ENCODE measurements around the gene ACP4. TPM values are rescaled to one million over a fixed set of nuclear protein-coding genes. Genes with fewer than 3 reads are reported as not detected.
A peak's percentile ranks its signal among the peaks of the same experiment; 100 is the strongest.

ACP4 gene
- polyA plus RNA-seq, 4 donors = 0.03 TPM; not detected in 3

DNA sequence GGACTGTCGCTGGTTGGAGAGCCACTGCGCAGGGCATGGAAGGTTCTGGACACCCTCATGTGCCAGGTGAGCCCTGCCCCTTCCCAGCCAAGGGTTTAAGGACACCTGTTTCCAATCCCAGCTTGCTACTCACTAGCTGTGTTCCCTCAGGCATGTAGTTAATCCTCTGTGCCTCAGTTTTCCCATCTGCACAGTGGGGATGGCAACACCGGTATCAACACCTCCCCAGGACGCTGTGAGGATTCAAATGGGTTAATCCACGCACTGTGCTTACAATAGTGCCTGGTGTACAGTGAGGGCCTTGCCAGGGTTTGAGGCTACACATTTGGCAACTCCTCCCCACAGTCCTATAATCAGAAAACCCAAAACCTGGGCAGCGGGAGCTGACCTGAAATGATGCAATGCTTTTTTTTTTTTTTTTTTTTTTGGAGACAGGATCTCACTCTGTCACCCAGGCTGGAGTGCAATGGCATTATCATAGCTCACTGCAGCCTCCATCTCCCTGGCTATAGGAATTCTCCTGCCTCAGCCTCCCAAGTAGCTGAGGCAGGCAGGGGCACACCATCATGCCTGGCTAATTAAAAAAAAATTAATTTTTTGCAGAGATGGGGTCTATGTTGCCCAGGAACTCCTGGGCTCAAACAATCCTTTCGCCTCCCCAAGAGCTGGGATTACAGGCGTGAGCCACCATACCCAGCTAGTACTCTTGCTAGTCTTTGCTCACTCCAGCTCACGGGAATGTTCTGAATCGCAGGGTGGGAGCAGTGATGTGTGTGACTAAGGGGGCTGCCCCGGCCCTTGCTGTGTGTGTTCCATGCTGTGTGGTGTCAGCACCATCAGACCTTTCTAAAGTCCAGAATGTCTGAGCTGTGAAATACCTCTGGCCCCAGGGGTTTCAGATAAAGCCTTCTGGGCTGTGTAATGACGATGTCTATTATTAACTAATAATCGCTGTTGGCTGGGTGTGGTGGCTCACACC, 2.3 kb downstream of the ACP4 start:
- H3K4me1 ChIP-seq (ENCODE audit: control insufficient read depth in 3 of 3, insufficient read depth in 2 of 3, low read depth in 1 of 3, low read length in 2 of 3) = peaks cover 0 to 12% (median 2%) of the 10 kb centered on the region in 3 donors
- no peak overlapping the region for H3K4me3 ChIP-seq (ENCODE audit: low read depth in 1 of 3, low read length in 3 of 3)
- H3K36me3 ChIP-seq (ENCODE audit: control insufficient read depth in 3 of 3, insufficient read depth in 2 of 3, low read depth in 1 of 3, low read length in 3 of 3) = peaks cover under 1 to 21% (median 2%) of the 10 kb centered on the region in 3 donors
- DNase-seq = no peak
- peaks cover 0 to 4% (median 0%) of the 10 kb centered on the region in 3 donors for H3K27me3 ChIP-seq (ENCODE audit: control insufficient read depth in 3 of 3, insufficient read depth in 3 of 3, low read length in 3 of 3)
- 67 to 79% (median 78%) methylated on average over 13 of the region's 13 CpGs for WGBS, 3 donors
- no peak for FAIRE-seq
- H3K27ac ChIP-seq (ENCODE audit: low read depth in 1 of 3, low read length in 2 of 3) = no peak overlapping the region
- H3K9me3 ChIP-seq (ENCODE audit: control insufficient read depth in 2 of 2, insufficient read depth in 1 of 2, low read depth in 1 of 2, low read length in 1 of 2) = no peaks in the 10 kb centered on the region

DNA sequence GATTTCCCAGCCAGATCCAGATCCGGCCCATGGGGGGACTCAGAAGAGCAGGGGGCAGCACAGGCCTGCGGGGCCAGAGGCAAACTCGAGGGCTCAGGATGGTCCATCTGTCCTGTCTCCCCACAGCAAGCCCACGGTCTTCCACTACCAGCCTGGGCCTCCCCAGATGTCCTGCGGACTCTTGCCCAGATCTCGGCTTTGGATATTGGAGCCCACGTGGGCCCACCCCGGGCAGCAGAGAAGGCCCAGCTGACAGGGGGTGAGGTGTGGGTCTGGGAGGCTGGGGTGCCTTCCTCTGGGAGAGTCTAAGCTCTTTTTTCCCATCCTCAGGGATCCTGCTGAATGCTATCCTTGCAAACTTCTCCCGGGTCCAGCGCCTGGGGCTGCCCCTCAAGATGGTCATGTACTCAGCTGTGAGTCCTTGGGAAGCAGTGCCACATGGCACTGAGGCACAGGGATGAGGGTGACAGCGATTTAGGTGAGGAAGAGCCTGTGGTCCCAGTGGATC, 3.4 kb downstream of the ACP4 start:
- peaks cover 0 to 12% (median 2%) of the 10 kb centered on the region in 3 donors for H3K4me1 ChIP-seq (ENCODE audit: control insufficient read depth in 3 of 3, insufficient read depth in 2 of 3, low read depth in 1 of 3, low read length in 2 of 3)
- no peak for DNase-seq

DNA sequence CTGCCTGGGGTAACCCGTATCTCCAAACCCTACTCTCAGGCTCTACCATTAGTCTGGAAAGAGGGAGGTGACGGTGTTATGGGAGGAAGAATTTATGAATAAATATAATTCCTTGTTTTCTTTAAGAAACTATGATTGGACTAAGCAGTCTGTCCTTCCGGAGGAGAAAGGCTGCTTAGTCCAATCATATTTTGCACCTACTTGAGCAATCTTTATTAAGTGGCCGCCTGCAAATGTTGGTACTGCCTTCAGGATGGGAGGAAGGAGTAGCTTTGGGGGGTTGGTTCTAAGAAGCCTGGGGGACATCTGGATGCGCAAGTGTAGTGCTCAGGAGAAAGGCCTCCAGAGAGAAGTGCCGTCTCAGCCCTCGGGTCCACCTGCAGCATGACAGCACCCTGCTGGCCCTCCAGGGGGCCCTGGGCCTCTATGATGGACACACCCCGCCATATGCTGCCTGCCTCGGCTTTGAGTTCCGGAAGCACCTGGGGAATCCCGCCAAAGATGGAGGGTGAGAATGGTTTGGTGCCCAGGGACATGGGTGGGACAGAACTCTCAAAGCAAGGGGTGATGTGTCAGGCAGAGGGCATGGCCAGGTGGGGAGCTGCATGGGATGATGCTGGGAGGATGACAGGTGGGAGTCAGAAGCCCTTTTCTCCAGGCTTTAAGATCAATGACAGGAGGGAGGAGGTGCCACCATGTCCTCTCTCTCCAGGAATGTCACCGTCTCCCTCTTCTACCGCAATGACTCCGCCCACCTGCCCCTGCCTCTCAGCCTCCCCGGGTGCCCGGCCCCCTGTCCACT, 4.1 kb downstream of the ACP4 start:
- peaks cover 0 to 12% (median 2%) of the 10 kb centered on the region in 3 donors for H3K4me1 ChIP-seq (ENCODE audit: control insufficient read depth in 3 of 3, insufficient read depth in 2 of 3, low read depth in 1 of 3, low read length in 2 of 3)
- H3K27me3 ChIP-seq (ENCODE audit: control insufficient read depth in 3 of 3, insufficient read depth in 3 of 3, low read length in 3 of 3) = peaks cover 0 to 4% (median 0%) of the 10 kb centered on the region in 3 donors
- DNase-seq = peak; percentile 35 to 59
- peaks cover 7 to 38% (median 7%) of the 10 kb centered on the region in 3 donors for H3K36me3 ChIP-seq (ENCODE audit: control insufficient read depth in 3 of 3, insufficient read depth in 2 of 3, low read depth in 1 of 3, low read length in 3 of 3)
- H3K9me3 ChIP-seq (ENCODE audit: control insufficient read depth in 2 of 2, insufficient read depth in 1 of 2, low read depth in 1 of 2, low read length in 1 of 2) = no peaks in the 10 kb centered on the region
- 13 to 24% (median 14%) methylated on average over 14 to 16 of the region's 16 CpGs for WGBS, 3 donors
- H3K4me3 ChIP-seq (ENCODE audit: low read depth in 1 of 3, low read length in 3 of 3) = no peak overlapping the region
- FAIRE-seq = no peak
- H3K27ac ChIP-seq (ENCODE audit: low read depth in 1 of 3, low read length in 2 of 3) = no peak overlapping the region

More for the DNA sequence above, 3.4 kb downstream of the ACP4 start:
- H3K9me3 ChIP-seq (ENCODE audit: control insufficient read depth in 2 of 2, insufficient read depth in 1 of 2, low read depth in 1 of 2, low read length in 1 of 2) = no peaks in the 10 kb centered on the region
- 53 to 73% (median 60%) methylated on average over 11 of the region's 11 CpGs for WGBS, 3 donors
- no peak overlapping the region for H3K4me3 ChIP-seq (ENCODE audit: low read depth in 1 of 3, low read length in 3 of 3)
- peaks cover 0 to 4% (median 0%) of the 10 kb centered on the region in 3 donors for H3K27me3 ChIP-seq (ENCODE audit: control insufficient read depth in 3 of 3, insufficient read depth in 3 of 3, low read length in 3 of 3)
- H3K36me3 ChIP-seq (ENCODE audit: control insufficient read depth in 3 of 3, insufficient read depth in 2 of 3, low read depth in 1 of 3, low read length in 3 of 3) = peaks cover 7 to 32% (median 7%) of the 10 kb centered on the region in 3 donors
- H3K27ac ChIP-seq (ENCODE audit: low read depth in 1 of 3, low read length in 2 of 3) = no peak overlapping the region
- no peak for FAIRE-seq

DNA sequence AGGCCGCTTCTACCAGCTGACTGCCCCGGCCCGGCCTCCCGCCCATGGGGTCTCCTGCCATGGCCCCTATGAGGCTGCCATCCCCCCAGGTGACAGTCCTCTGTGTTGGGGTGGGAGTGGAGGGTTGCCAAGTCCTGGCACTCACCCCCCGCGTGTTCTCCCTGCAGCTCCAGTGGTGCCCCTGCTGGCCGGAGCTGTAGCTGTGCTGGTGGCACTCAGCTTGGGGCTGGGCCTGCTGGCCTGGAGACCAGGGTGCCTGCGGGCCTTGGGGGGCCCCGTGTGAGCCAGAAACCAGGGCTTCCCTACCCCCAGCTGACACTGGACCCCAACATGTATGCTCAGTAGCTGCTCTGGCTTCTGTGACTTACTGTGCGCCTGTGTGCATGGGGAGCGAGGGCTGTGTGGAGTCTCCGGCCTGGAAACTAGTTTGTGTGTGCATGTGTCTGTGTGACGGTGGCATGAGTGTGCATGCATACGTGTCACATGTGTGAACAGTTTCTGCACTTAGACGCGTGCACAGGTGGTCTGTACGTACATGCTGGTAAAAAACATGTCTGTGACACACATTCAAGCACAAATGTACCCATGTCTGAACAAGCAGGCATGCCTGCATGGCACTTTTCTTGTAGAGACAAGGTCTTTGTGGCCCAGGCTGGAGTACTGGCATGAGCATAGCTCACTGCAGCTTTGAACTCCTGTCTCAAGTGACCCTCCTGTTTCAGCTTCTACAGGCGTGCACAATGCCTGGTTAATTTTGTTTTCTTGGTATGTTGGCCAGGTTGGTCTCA, 4.9 kb downstream of the ACP4 start:
- no peaks in the 10 kb centered on the region for H3K27me3 ChIP-seq (ENCODE audit: control insufficient read depth in 3 of 3, insufficient read depth in 3 of 3, low read length in 3 of 3)
- no peak overlapping the region for H3K4me3 ChIP-seq (ENCODE audit: low read depth in 1 of 3, low read length in 3 of 3)
- H3K27ac ChIP-seq (ENCODE audit: low read depth in 1 of 3, low read length in 2 of 3) = no peak overlapping the region
- FAIRE-seq = no peak
- H3K9me3 ChIP-seq (ENCODE audit: control insufficient read depth in 2 of 2, insufficient read depth in 1 of 2, low read depth in 1 of 2, low read length in 1 of 2) = no peaks in the 10 kb centered on the region
- WGBS, 3 donors = 43 to 51% (median 45%) methylated on average over 18 of the region's 18 CpGs
- H3K4me1 ChIP-seq (ENCODE audit: control insufficient read depth in 3 of 3, insufficient read depth in 2 of 3, low read depth in 1 of 3, low read length in 2 of 3) = peaks cover 0 to 12% (median 2%) of the 10 kb centered on the region in 3 donors
- H3K36me3 ChIP-seq (ENCODE audit: control insufficient read depth in 3 of 3, insufficient read depth in 2 of 3, low read depth in 1 of 3, low read length in 3 of 3) = peaks cover 7 to 46% (median 7%) of the 10 kb centered on the region in 3 donors
- no peak for DNase-seq

DNA sequence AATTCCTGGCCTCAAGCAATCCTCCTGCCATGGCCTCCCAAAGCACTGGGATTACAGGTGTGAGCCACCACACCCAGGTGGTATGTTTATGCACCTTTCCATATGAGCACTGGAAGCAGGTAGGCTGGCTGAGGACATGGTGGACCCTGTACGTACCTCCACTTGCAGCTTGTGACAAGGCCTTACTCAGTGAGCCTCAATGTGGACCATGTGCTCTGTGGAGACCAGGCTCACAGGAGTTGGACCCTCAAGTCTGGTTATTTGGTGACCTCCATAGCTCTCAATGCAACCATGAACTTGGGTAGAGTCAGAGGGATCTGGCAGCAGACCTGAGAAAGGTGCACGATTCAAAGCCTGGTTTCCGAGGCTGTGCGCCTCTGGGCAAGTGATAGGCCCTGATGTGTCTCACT, 5.5 kb downstream of the ACP4 start:
- H3K4me1 ChIP-seq (ENCODE audit: control insufficient read depth in 3 of 3, insufficient read depth in 2 of 3, low read depth in 1 of 3, low read length in 2 of 3) = peaks cover 0 to 12% (median 2%) of the 10 kb centered on the region in 3 donors
- no peak for FAIRE-seq

DNA sequence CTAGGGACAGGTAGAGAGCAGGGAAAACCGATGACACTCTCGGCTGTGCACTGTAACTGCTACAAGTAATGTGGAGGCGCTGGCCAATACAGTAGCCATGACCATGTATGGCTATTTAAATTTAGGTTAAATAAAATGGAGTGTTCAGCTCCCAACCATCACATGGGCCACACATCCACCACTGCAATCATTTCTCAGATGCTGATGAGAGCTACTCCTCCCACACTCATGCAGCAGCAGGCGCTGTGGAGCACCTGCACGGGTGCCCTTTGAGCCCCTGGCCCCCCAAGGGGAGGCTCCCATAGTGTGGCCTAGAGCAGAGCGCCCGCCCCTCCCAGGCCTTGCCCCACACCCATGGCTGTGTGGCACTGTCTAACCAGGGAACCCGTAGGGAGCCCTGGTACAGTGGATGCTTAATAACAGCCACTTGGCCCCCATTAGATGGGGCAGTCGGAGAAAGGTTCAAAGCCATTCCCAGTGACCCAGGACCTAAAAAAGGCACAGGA, 6.0 kb downstream of the ACP4 start:
- H3K27me3 ChIP-seq (ENCODE audit: control insufficient read depth in 3 of 3, insufficient read depth in 3 of 3, low read length in 3 of 3) = no peaks in the 10 kb centered on the region
- no peak overlapping the region for H3K4me3 ChIP-seq (ENCODE audit: low read depth in 1 of 3, low read length in 3 of 3)
- FAIRE-seq = no peak
- no peak overlapping the region for H3K27ac ChIP-seq (ENCODE audit: low read depth in 1 of 3, low read length in 2 of 3)
- WGBS, 3 donors = 43 to 74% (median 58%) methylated on average over 9 of the region's 9 CpGs
- no peaks in the 10 kb centered on the region for H3K9me3 ChIP-seq (ENCODE audit: control insufficient read depth in 2 of 2, insufficient read depth in 1 of 2, low read depth in 1 of 2, low read length in 1 of 2)
- DNase-seq = peak in 1 of 2 donors; percentile 65
- H3K4me1 ChIP-seq (ENCODE audit: control insufficient read depth in 3 of 3, insufficient read depth in 2 of 3, low read depth in 1 of 3, low read length in 2 of 3) = peaks cover 0 to 12% (median 2%) of the 10 kb centered on the region in 3 donors
- H3K36me3 ChIP-seq (ENCODE audit: control insufficient read depth in 3 of 3, insufficient read depth in 2 of 3, low read depth in 1 of 3, low read length in 3 of 3) = peaks cover 7 to 51% (median 9%) of the 10 kb centered on the region in 3 donors

More for the DNA sequence above, 5.5 kb downstream of the ACP4 start:
- Histone ChIP-seq H3K9me3 (ENCODE audit: control insufficient read depth in 2 of 2, insufficient read depth in 1 of 2, low read depth in 1 of 2, low read length in 1 of 2) (no peaks in the 10 kb centered on the region), H3K27ac (ENCODE audit: low read depth in 1 of 3, low read length in 2 of 3) (no peak overlapping the region), H3K27me3 (ENCODE audit: control insufficient read depth in 3 of 3, insufficient read depth in 3 of 3, low read length in 3 of 3) (no peaks in the 10 kb centered on the region), H3K4me3 (ENCODE audit: low read depth in 1 of 3, low read length in 3 of 3) (no peak overlapping the region), H3K36me3 (ENCODE audit: control insufficient read depth in 3 of 3, insufficient read depth in 2 of 3, low read depth in 1 of 3, low read length in 3 of 3) (peaks cover 7 to 49% (median 7%) of the 10 kb centered on the region in 3 donors)
- no peak for DNase-seq
- WGBS, 3 donors = 73 to 88% (median 77%) methylated on average over 4 of the region's 4 CpGs

DNA sequence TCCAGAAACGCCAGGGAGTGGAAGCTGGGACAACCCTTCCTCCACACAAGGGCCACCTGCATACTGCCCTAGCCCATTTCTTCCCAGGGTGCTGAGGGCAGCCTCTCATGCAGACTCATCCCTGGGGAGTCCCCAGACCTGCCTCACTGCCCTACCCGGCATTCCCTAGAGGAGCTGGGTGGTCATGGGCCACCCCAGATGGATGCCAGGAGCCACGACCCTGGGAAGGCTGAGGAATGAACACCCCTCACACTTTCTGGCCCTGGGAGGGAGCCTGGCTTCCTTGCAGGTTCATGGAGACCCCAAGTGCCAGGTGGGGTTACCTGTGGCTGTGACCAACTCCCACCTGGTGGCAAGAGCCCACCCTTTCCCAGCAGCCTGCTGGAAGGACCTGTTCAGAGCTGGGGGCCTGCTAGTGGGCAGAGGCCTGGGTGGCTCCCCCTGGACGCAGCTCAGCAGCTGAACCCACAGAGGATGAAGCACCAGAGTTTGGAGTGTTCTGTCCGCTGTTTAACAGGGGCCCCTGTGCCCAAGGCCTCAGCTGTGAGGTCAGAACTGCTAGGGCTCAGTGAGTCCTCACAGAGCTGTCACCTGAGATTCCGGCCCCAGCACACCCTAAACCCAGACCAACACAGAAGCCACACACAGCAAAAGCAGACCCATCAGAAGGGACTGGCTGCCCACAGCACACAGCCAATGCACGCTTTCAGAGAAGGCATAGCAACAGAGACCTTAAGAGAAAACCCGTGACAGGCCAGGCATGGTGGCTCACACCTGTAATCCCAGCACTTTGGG, 6.6 kb downstream of the ACP4 start:
- peaks cover 0 to 12% (median 0%) of the 10 kb centered on the region in 3 donors for H3K4me1 ChIP-seq (ENCODE audit: control insufficient read depth in 3 of 3, insufficient read depth in 2 of 3, low read depth in 1 of 3, low read length in 2 of 3)
- FAIRE-seq = no peak
- WGBS, 3 donors = 76 to 83% (median 77%) methylated on average over 8 of the region's 8 CpGs
- H3K9me3 ChIP-seq (ENCODE audit: control insufficient read depth in 2 of 2, insufficient read depth in 1 of 2, low read depth in 1 of 2, low read length in 1 of 2) = no peaks in the 10 kb centered on the region
- no peak overlapping the region for H3K27ac ChIP-seq (ENCODE audit: low read depth in 1 of 3, low read length in 2 of 3)
- H3K36me3 ChIP-seq (ENCODE audit: control insufficient read depth in 3 of 3, insufficient read depth in 2 of 3, low read depth in 1 of 3, low read length in 3 of 3) = peaks cover 7 to 54% (median 11%) of the 10 kb centered on the region in 3 donors
- H3K27me3 ChIP-seq (ENCODE audit: control insufficient read depth in 3 of 3, insufficient read depth in 3 of 3, low read length in 3 of 3) = no peaks in the 10 kb centered on the region
- H3K4me3 ChIP-seq (ENCODE audit: low read depth in 1 of 3, low read length in 3 of 3) = no peak overlapping the region
- DNase-seq = no peak

Data from small intestine (tissue), 7 donors.